Thyroid gland (tissue), 4 donors: ENCODE measurements around the gene CTDSPL2. TPM values are rescaled to one million over a fixed set of nuclear protein-coding genes. Genes with fewer than 3 reads are reported as not detected.
A peak's percentile ranks its signal among the peaks of the same experiment; 100 is the strongest.

Experiments
- DNase-seq, 2 donors: peaks; one replicate each; pipeline ENCODE4 v3.0.0-alpha.2; 2019
- H3K27ac ChIP-seq, 3 donors: fragments of 200-600 bp; sonication (generic); 1 replicate in 2 of 3; 2 replicates in 1 of 3; pipeline ENCODE4 v1.5.1; 2016 to 2019; ENCODE audit warnings: mild to moderate bottlenecking in 1 of 3, moderate library complexity in 1 of 3
- H3K27me3 ChIP-seq: fragments of 200-600 bp; sonication (generic); one replicate; pipeline ENCODE4 v1.5.1; 2019
- H3K36me3 ChIP-seq, 2 donors: fragments of 200-600 bp; sonication (generic); one replicate each; pipeline ENCODE4 v1.5.1; 2016 to 2019
- H3K4me1 ChIP-seq, 2 donors: fragments of 200-600 bp; sonication (generic); one replicate each; pipeline ENCODE4 v1.5.1; 2017 to 2019
- H3K4me3 ChIP-seq, 3 donors: fragments of 200-600 bp; sonication (generic); replicated peaks in 1 of 3; 1 replicate in 2 of 3; 2 replicates in 1 of 3; pipeline ENCODE4 v1.5.1; 2016; ENCODE audit warnings: mild to moderate bottlenecking in 1 of 3
- H3K9me3 ChIP-seq: fragments of 200-600 bp; sonication (generic); one replicate; pipeline ENCODE4 v1.5.1; 2017
- POLR2A ChIP-seq, 2 donors: fragments of 450-650 bp; IDR thresholded peaks; one replicate each; pipeline ENCODE4 v1.6.1; 2017; ENCODE audit warnings: antibody characterized with exemption in 2 of 2, mild to moderate bottlenecking in 2 of 2, moderate library complexity in 1 of 2
- WGBS, 2 donors: methylation state at CpG; one replicate each; pipeline ENCODE4 v1.1.5; 2017; 5-methylcytosine and 5-hydroxymethylcytosine counted together
- intact Hi-C: fragments of 100-400 bp; cut with DNase I; formaldehyde crosslinking; loops from one replicate; pipeline ENCODE4 v1.15.1; 2023
- total RNA-seq, 4 donors: library from RNA; depleted of rRNA; stranded (reverse); fragments of >200 nt; gene quantifications; one replicate each; pipeline ENCODE4 v1.2.3, GENCODE V29; 2016
- TF ChIP-seq, protein P1 (sequence below), 6 experiments: fragments of 200-600 bp in 3 of 6; fragments of 450-650 bp in 3 of 6; sonication (generic) in 3 of 6; IDR thresholded peaks; one replicate each; pipeline ENCODE4 v1.5.1; 2016 to 2019; ENCODE audit warnings: antibody characterized with exemption in 6 of 6, mild to moderate bottlenecking in 2 of 6, inconsistent platforms in 1 of 6, moderate library complexity in 1 of 6

CTDSPL2 gene
- total RNA-seq, 4 donors from 2014 or later = 26.7 to 71.4 (median 53.5) TPM

- Histone ChIP-seq H3K4me3 (no peak overlapping the region), H3K36me3 (no peaks in the 10 kb centered on the region), H3K27me3 (no peaks in the 10 kb centered on the region), H3K27ac (no peak overlapping the region), H3K4me1 (peaks cover 5 to 8% of the 10 kb centered on the region in 2 donors), H3K9me3 (no peaks in the 10 kb centered on the region)
- whole genome bisulfite sequencing, 2 donors = 93 to 99% methylated on average over 3 of the region's 3 CpGs
- TF ChIP-seq, protein P1, sequence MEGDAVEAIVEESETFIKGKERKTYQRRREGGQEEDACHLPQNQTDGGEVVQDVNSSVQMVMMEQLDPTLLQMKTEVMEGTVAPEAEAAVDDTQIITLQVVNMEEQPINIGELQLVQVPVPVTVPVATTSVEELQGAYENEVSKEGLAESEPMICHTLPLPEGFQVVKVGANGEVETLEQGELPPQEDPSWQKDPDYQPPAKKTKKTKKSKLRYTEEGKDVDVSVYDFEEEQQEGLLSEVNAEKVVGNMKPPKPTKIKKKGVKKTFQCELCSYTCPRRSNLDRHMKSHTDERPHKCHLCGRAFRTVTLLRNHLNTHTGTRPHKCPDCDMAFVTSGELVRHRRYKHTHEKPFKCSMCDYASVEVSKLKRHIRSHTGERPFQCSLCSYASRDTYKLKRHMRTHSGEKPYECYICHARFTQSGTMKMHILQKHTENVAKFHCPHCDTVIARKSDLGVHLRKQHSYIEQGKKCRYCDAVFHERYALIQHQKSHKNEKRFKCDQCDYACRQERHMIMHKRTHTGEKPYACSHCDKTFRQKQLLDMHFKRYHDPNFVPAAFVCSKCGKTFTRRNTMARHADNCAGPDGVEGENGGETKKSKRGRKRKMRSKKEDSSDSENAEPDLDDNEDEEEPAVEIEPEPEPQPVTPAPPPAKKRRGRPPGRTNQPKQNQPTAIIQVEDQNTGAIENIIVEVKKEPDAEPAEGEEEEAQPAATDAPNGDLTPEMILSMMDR (IDR thresholded peaks at IDR 0.05) = no peak
- TF ChIP-seq POLR2A (IDR thresholded peaks at IDR 0.05) = no peak
- intact Hi-C loops = loop anchor here (10.0 kb wide), 1 partner anchor 248 kb away; the partner anchor contains the start of gene GOLM2
- no peak for DNase-seq
These were observed 105.3 kb downstream of the CTDSPL2 start for GRCh38 chr15:44532689-44533088.

DNA sequence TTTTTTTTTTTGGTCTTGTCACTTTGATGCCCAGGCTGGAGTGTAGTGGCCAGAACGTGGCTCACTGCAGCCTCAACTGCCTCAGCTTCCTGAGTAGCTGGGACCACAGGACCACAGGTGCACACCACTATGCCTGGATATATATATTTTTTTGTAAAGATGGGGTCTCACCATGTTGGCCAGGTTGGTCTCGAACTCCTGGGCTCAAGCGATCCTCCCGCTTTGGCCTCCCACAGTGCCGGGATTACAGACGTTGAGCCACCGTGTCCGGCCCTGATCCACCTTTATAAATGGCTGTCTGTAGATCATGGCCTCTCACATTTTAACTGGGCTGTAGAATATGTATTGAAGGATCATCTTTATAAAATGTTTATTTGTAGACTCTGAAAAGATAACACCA lies 107.7 kb downstream of the CTDSPL2 start:
- H3K4me3 ChIP-seq = no peak overlapping the region
- 95 to 97% methylated on average over 8 of the region's 8 CpGs for WGBS, 2 donors
- no peaks in the 10 kb centered on the region for H3K36me3 ChIP-seq
- no peak for TF ChIP-seq POLR2A (IDR thresholded peaks at IDR 0.05)
- TF ChIP-seq, protein P1 (IDR thresholded peaks at IDR 0.05) = no peak
- H3K27me3 ChIP-seq = no peaks in the 10 kb centered on the region
- no peak for DNase-seq
- H3K9me3 ChIP-seq = no peaks in the 10 kb centered on the region
- no peak overlapping the region for H3K27ac ChIP-seq
- peaks cover 8 to 13% of the 10 kb centered on the region in 2 donors for H3K4me1 ChIP-seq
- intact Hi-C loops = loop anchor here (10.0 kb wide), 1 partner anchor 250 kb away; the partner anchor contains the start of gene GOLM2

GRCh38 chr15:44535523-44536301 lies 108.3 kb downstream of the CTDSPL2 start:
- Histone ChIP-seq H3K27me3 (no peaks in the 10 kb centered on the region), H3K4me3 (peak overlapping the region; percentile 51 to 89 (median 58)), H3K9me3 (no peaks in the 10 kb centered on the region), H3K27ac (peak overlapping the region; percentile 89 to 99 (median 94)), H3K36me3 (no peaks in the 10 kb centered on the region), H3K4me1 (peaks cover 8 to 13% of the 10 kb centered on the region in 2 donors)
- WGBS, 2 donors = 59 to 60% methylated on average over 36 of the region's 36 CpGs
- intact Hi-C loops = loop anchor here (10.0 kb wide), 1 partner anchor 251 kb away; the partner anchor contains the start of gene GOLM2
- peak; percentile 38 to 48 for DNase-seq
- TF ChIP-seq, protein P1 (IDR thresholded peaks at IDR 0.05) = no peak
- TF ChIP-seq POLR2A (IDR thresholded peaks at IDR 0.05) = no peak

GRCh38 chr15:44536302-44536961 lies 109.0 kb downstream of the CTDSPL2 start:
- peak overlapping the region; percentile 51 to 89 (median 58) for H3K4me3 ChIP-seq
- H3K4me1 ChIP-seq = peaks cover 10 to 20% of the 10 kb centered on the region in 2 donors
- peak; percentile 89 to 91 for DNase-seq
- no peaks in the 10 kb centered on the region for H3K36me3 ChIP-seq
- 0% methylated on average over 21 to 35 of the region's 47 CpGs for WGBS, 2 donors
- no peaks in the 10 kb centered on the region for H3K9me3 ChIP-seq
- intact Hi-C loops = loop anchor here (10.0 kb wide), 1 partner anchor 252 kb away; the partner anchor contains the start of gene GOLM2
- peak overlapping the region; percentile 89 to 99 (median 94) for H3K27ac ChIP-seq
- H3K27me3 ChIP-seq = no peaks in the 10 kb centered on the region
- TF ChIP-seq POLR2A (IDR thresholded peaks at IDR 0.05) = peak; percentile 66 to 86
- TF ChIP-seq, protein P1 (IDR thresholded peaks at IDR 0.05) = peak in 4 of 6 experiments; percentile 36 to 54 (median 44)
